ENCODE data around the gene STAP2. TPM values are rescaled to one million over a fixed set of nuclear protein-coding genes. Genes with fewer than 3 reads are reported as not detected.

STAP2 gene
- total and polyA plus RNA-seq, 10 of the 15 experiments (the other 5 are each of a cell fraction or from before 2014, with no cell fraction given): 0.84 to 22.4 (median 15.2) TPM

- POLR2A ChIA-PET: interaction anchor here (0.6 to 1.3 kb wide), 7 partner anchors 11 to 36 kb away, joined by 3 to 6 read pairs (median 3); partner anchors contain the start of gene MPND
- in situ Hi-C loops (cut with MboI): no loop called here
- no peak for DNase-seq (ENCODE audit: low read depth, low spot score)
- TF ChIP-seq ZNF384 (IDR thresholded peaks at IDR 0.05; ENCODE audit: borderline replicate concordance, low read depth, low read length) (no peak), IRF4 (IDR thresholded peaks at IDR 0.05; ENCODE audit: low read depth, low read length) (no peak), BCL11A (IDR thresholded peaks at IDR 0.05; ENCODE audit: low read depth, low read length) (0 out of 2 replicates have a peak, but pooled peaks have one; percentile 4), POLR2AphosphoS5 (IDR thresholded peaks at IDR 0.05; ENCODE audit: low read length) (0 out of 2 replicates have a peak, but pooled peaks have one; percentile 12), CHD1 (IDR thresholded peaks at IDR 0.05; ENCODE audit: low read depth, low read length) (no peak), SUPT20H (IDR thresholded peaks at IDR 0.05; ENCODE audit: borderline replicate concordance, control insufficient read depth, low read depth, low read length) (no peak), BMI1 (IDR thresholded peaks at IDR 0.05; ENCODE audit: borderline replicate concordance) (no peak), JUND (IDR thresholded peaks at IDR 0.05; ENCODE audit: low read depth, low read length) (no peak), POLR2AphosphoS2 (IDR thresholded peaks at IDR 0.05; ENCODE audit: low read depth, low read length) (no peak), NFYA (IDR thresholded peaks at IDR 0.05; ENCODE audit: borderline replicate concordance, low read depth, low read length) (no peak), PAX5 (IDR thresholded peaks at IDR 0.05; ENCODE audit: borderline replicate concordance, low read depth, low read length) (no peak)
- TF ChIP-seq, protein P1, sequence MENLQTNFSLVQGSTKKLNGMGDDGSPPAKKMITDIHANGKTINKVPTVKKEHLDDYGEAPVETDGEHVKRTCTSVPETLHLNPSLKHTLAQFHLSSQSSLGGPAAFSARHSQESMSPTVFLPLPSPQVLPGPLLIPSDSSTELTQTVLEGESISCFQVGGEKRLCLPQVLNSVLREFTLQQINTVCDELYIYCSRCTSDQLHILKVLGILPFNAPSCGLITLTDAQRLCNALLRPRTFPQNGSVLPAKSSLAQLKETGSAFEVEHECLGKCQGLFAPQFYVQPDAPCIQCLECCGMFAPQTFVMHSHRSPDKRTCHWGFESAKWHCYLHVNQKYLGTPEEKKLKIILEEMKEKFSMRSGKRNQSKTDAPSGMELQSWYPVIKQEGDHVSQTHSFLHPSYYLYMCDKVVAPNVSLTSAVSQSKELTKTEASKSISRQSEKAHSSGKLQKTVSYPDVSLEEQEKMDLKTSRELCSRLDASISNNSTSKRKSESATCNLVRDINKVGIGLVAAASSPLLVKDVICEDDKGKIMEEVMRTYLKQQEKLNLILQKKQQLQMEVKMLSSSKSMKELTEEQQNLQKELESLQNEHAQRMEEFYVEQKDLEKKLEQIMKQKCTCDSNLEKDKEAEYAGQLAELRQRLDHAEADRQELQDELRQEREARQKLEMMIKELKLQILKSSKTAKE (IDR thresholded peaks at IDR 0.05; ENCODE audit: low read depth, poor library complexity, severe bottlenecking): no peak
- TF ChIP-seq, protein P2, sequence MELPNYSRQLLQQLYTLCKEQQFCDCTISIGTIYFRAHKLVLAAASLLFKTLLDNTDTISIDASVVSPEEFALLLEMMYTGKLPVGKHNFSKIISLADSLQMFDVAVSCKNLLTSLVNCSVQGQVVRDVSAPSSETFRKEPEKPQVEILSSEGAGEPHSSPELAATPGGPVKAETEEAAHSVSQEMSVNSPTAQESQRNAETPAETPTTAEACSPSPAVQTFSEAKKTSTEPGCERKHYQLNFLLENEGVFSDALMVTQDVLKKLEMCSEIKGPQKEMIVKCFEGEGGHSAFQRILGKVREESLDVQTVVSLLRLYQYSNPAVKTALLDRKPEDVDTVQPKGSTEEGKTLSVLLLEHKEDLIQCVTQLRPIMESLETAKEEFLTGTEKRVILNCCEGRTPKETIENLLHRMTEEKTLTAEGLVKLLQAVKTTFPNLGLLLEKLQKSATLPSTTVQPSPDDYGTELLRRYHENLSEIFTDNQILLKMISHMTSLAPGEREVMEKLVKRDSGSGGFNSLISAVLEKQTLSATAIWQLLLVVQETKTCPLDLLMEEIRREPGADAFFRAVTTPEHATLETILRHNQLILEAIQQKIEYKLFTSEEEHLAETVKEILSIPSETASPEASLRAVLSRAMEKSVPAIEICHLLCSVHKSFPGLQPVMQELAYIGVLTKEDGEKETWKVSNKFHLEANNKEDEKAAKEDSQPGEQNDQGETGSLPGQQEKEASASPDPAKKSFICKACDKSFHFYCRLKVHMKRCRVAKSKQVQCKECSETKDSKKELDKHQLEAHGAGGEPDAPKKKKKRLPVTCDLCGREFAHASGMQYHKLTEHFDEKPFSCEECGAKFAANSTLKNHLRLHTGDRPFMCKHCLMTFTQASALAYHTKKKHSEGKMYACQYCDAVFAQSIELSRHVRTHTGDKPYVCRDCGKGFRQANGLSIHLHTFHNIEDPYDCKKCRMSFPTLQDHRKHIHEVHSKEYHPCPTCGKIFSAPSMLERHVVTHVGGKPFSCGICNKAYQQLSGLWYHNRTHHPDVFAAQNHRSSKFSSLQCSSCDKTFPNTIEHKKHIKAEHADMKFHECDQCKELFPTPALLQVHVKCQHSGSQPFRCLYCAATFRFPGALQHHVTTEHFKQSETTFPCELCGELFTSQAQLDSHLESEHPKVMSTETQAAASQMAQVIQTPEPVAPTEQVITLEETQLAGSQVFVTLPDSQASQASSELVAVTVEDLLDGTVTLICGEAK (IDR thresholded peaks at IDR 0.05; ENCODE audit: borderline replicate concordance): no peak
- TF ChIP-seq, protein P3, sequence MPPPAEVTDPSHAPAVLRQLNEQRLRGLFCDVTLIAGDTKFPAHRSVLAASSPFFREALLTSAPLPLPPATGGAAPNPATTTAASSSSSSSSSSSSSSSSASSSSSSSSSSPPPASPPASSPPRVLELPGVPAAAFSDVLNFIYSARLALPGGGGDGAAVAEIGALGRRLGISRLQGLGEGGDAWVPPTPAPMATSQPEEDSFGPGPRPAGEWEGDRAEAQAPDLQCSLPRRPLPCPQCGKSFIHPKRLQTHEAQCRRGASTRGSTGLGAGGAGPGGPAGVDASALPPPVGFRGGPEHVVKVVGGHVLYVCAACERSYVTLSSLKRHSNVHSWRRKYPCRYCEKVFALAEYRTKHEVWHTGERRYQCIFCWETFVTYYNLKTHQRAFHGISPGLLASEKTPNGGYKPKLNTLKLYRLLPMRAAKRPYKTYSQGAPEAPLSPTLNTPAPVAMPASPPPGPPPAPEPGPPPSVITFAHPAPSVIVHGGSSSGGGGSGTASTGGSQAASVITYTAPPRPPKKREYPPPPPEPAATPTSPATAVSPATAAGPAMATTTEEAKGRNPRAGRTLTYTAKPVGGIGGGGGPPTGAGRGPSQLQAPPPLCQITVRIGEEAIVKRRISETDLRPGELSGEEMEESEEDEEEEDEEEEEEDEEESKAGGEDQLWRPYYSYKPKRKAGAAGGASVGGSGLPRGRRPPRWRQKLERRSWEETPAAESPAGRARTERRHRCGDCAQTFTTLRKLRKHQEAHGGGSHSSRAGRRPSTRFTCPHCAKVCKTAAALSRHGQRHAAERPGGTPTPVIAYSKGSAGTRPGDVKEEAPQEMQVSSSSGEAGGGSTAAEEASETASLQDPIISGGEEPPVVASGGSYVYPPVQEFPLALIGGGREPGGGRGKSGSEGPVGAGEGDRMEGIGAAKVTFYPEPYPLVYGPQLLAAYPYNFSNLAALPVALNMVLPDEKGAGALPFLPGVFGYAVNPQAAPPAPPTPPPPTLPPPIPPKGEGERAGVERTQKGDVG (CRISPR knock-in tag; IDR thresholded peaks at IDR 0.05): no peak
These were observed 29.6 kb upstream of the STAP2 start for GRCh38 chr19:4368128-4368820.

More at GRCh38 chr19:4368128-4368820, 29.6 kb upstream of the STAP2 start:
- Histone ChIP-seq H3K4me1 (ENCODE audit: control insufficient read depth, insufficient read depth, low read length) (peaks cover 45% of the 10 kb centered on the region), H3K79me2 (ENCODE audit: control insufficient read depth, insufficient read depth, low read length) (peaks cover 53% of the 10 kb centered on the region), H4K20me1 (ENCODE audit: control insufficient read depth, insufficient read depth) (no peaks in the 10 kb centered on the region), H2AFZ (ENCODE audit: control insufficient read depth, low read depth, low read length) (no peak overlapping the region), H3K27ac (ENCODE audit: control insufficient read depth, insufficient read depth) (peak overlapping the region; percentile 98), H3K9ac (ENCODE audit: control insufficient read depth, insufficient read depth, low read length) (peak overlapping the region; percentile 57), H3K36me3 (ENCODE audit: control insufficient read depth in 2 of 2, insufficient read depth in 2 of 2, low read length in 1 of 2) (peaks cover 20 to 44% of the 10 kb centered on the region in 2 experiments; a peak in 3 of 4 replicates), H3K9me3 (replicated peaks; ENCODE audit: control insufficient read depth, insufficient read depth, low read length) (no peaks in the 10 kb centered on the region), H3K4me3 (no peak overlapping the region), H3K27me3 (replicated peaks in 1 of 2; ENCODE audit: control insufficient read depth in 2 of 2, insufficient read depth in 2 of 2, low read length in 1 of 2) (no peaks in the 10 kb centered on the region), H3K4me2 (ENCODE audit: control insufficient read depth, insufficient read depth) (peak overlapping the region; percentile 99)
- SMC1A ChIA-PET (ENCODE audit: uncharacterized antibody, unreplicated experiment): no interaction called here
- FAIRE-seq: no peak
- intact Hi-C loops (cut with micrococcal nuclease; ENCODE audit: unreplicated experiment): no loop called here
- CTCF ChIA-PET: interaction anchor here (0.7 to 3.3 kb wide), 8 partner anchors 9 to 102 kb away, joined by 3 to 17 read pairs (median 4); partner anchors contain the start of genes CHAF1A and SH3GL1
- RAD21 ChIA-PET (ENCODE audit: unreplicated experiment): no interaction called here
- 6% methylated on average over 19 of the region's 19 CpGs for WGBS (ENCODE audit: insufficient coverage, insufficient replicate concordance, low lambda C conversion rate, missing lambda C conversion rate)
- no TSS peak for BruUV-seq (replicated peaks)
- ATAC-seq: peak; percentile 6

All from GM12878 (cell line).